ENCODE measurements around the gene TOPBP1. TPM values are rescaled to one million over a fixed set of nuclear protein-coding genes. Genes with fewer than 3 reads are reported as not detected.

The TOPBP1 gene
- total RNA-seq, 1 donor from 2014 or later: 49.9 TPM

DNA sequence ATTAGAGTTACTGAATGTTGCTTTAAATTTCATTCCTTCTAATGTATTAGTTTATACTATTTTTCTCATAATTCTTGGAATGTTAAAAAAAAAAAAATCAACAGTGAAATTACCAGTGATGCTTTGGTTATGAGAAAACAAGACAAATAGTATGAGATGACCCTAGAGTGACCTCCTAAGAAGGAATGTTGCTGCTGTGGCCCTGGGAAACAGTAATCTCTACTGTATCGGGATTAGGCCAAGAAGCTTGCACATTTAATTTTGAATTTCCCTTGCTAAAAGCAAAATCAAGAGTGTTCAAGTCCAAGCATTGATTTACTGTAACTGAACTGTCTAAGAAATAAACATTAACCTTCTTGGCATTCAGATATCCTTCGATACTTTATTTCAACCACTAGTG, 18.1 kb downstream of the TOPBP1 start:
- no peak for DNase-seq
- no peak for ATAC-seq (ENCODE audit: low read depth)
- Mint-ChIP-seq H3K36me3 (ENCODE audit: low read depth) (peaks cover 75% of the 10 kb centered on the region), H3K27me3 (no peaks in the 10 kb centered on the region), H3K9me3 (no peaks in the 10 kb centered on the region), H3K4me1 (no peaks in the 10 kb centered on the region), H3K4me3 (no peak overlapping the region), H3K27ac (no peak overlapping the region)
- TF ChIP-seq, protein P1, sequence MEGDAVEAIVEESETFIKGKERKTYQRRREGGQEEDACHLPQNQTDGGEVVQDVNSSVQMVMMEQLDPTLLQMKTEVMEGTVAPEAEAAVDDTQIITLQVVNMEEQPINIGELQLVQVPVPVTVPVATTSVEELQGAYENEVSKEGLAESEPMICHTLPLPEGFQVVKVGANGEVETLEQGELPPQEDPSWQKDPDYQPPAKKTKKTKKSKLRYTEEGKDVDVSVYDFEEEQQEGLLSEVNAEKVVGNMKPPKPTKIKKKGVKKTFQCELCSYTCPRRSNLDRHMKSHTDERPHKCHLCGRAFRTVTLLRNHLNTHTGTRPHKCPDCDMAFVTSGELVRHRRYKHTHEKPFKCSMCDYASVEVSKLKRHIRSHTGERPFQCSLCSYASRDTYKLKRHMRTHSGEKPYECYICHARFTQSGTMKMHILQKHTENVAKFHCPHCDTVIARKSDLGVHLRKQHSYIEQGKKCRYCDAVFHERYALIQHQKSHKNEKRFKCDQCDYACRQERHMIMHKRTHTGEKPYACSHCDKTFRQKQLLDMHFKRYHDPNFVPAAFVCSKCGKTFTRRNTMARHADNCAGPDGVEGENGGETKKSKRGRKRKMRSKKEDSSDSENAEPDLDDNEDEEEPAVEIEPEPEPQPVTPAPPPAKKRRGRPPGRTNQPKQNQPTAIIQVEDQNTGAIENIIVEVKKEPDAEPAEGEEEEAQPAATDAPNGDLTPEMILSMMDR (IDR thresholded peaks at IDR 0.05): no peak
- CTCF ChIA-PET: no interaction called here
- intact Hi-C loops (cut with micrococcal nuclease): no loop called here
- POLR2A ChIA-PET: no interaction called here

DNA sequence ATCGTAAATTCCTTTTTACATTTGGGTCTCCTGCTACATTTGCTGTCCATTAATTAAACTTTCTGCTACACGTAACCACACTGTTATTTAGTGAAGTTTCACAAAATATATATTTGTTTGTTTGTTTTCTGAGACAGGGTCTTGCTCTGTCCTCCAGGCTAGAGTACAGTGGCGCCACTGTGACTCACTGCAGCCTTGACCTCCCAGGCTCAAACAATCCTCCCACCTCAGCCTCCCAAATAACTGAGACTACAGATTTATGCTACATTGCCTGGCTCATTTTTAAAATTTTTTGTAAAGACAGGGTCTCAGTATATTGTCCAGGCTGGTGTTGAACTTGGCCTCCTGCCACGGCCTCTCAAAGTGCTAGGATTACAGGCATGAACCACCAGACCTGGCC, 20.5 kb downstream of the TOPBP1 start:
- H3K4me3 Mint-ChIP-seq: no peak overlapping the region
- ChIA-PET CTCF (no interaction called here), POLR2A (no interaction called here)
- TF ChIP-seq, protein P1 (IDR thresholded peaks at IDR 0.05): no peak
- no peaks in the 10 kb centered on the region for H3K4me1 Mint-ChIP-seq
- peaks cover 78% of the 10 kb centered on the region for H3K36me3 Mint-ChIP-seq (ENCODE audit: low read depth)
- H3K9me3 Mint-ChIP-seq: no peaks in the 10 kb centered on the region
- no peaks in the 10 kb centered on the region for H3K27me3 Mint-ChIP-seq
- DNase-seq (no peak), ATAC-seq (ENCODE audit: low read depth) (no peak)
- intact Hi-C loops (cut with micrococcal nuclease): no loop called here
- H3K27ac Mint-ChIP-seq: no peak overlapping the region

DNA sequence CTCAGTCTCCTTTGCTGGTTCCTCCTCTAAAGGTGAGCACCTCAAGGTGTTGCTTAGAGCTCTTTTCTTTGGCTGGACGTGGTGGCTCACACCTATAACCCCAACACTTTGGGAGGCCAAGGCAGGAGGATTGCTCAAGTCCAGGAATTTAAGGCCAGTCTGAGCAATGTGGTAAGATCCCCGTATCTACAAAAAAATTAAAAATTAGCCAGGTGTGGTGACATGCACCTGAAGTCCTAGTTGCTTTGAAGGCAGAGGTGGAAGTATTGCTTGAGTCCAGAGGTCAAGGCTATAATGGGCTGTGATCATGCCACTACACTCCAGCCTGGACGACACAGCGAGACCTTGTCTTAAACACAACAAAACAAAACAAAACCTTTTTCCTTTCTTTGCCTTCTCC, 28.3 kb downstream of the TOPBP1 start:
- TF ChIP-seq, protein P1 (IDR thresholded peaks at IDR 0.05): no peak
- ChIA-PET CTCF (no interaction called here), POLR2A (no interaction called here)
- no peaks in the 10 kb centered on the region for H3K9me3 Mint-ChIP-seq
- DNase-seq (no peak), ATAC-seq (ENCODE audit: low read depth) (no peak)
- peaks cover 78% of the 10 kb centered on the region for H3K36me3 Mint-ChIP-seq (ENCODE audit: low read depth)
- no peak overlapping the region for H3K4me3 Mint-ChIP-seq
- no peaks in the 10 kb centered on the region for H3K4me1 Mint-ChIP-seq
- no peaks in the 10 kb centered on the region for H3K27me3 Mint-ChIP-seq
- H3K27ac Mint-ChIP-seq: no peak overlapping the region
- intact Hi-C loops (cut with micrococcal nuclease): no loop called here

DNA sequence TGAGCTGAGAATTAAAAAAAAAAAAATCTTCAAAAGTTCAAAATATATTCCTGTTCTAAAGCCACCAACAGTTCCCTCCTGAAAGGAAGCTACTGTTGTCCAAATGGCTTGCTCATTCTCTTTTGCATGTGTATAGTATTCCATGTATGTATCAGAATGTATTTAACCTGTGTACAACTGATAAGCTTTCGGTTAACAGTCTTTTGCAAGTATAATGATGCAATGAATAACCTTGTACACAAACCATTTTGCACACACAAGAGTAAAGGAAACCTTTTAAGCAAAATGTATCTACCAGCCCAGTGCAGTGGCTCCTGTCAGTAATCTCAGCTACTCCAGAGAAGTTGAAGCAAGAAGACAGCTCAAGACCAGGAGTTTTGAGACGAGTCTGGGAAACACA, 32.6 kb downstream of the TOPBP1 start:
- ATAC-seq (ENCODE audit: low read depth) (no peak), DNase-seq (no peak)
- intact Hi-C loops (cut with micrococcal nuclease): loop anchor here (10.0 kb wide), 1 partner anchor 334 kb away; no protein-coding TSS in a partner anchor
- TF ChIP-seq, protein P1 (IDR thresholded peaks at IDR 0.05): no peak
- POLR2A ChIA-PET: no interaction called here
- H3K9me3 Mint-ChIP-seq: no peaks in the 10 kb centered on the region
- H3K27me3 Mint-ChIP-seq: no peaks in the 10 kb centered on the region
- peaks cover 2% of the 10 kb centered on the region for H3K4me1 Mint-ChIP-seq
- H3K27ac Mint-ChIP-seq: no peak overlapping the region
- peaks cover 76% of the 10 kb centered on the region for H3K36me3 Mint-ChIP-seq (ENCODE audit: low read depth)
- CTCF ChIA-PET: no interaction called here
- no peak overlapping the region for H3K4me3 Mint-ChIP-seq

DNA sequence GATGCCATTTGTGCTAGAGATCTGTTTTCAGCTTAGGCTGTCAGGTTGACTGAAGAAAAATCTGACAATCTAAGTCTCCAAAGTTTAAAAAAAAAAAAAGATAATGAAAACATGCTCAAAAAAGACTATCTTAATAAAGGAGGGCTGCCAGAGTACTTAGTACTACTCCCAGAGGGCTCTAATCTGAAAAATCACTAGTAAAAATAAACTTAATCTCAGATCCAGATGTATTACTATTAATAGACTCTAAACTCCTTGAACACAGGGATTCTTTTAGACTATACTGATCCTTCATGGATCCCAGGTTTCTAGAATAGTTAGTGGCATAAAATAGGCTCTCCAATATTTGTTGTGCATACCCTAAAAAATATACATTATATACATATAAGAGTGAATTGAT, 34.0 kb downstream of the TOPBP1 start:
- CTCF ChIA-PET: no interaction called here
- no peaks in the 10 kb centered on the region for H3K9me3 Mint-ChIP-seq
- H3K4me1 Mint-ChIP-seq: peaks cover 2% of the 10 kb centered on the region
- H3K36me3 Mint-ChIP-seq (ENCODE audit: low read depth): peaks cover 75% of the 10 kb centered on the region
- H3K4me3 Mint-ChIP-seq: no peak overlapping the region
- H3K27ac Mint-ChIP-seq: no peak overlapping the region
- ATAC-seq (ENCODE audit: low read depth) (no peak), DNase-seq (no peak)
- POLR2A ChIA-PET: no interaction called here
- H3K27me3 Mint-ChIP-seq: no peaks in the 10 kb centered on the region
- intact Hi-C loops (cut with micrococcal nuclease): loop anchor here (10.0 kb wide), 1 partner anchor 333 kb away; no protein-coding TSS in a partner anchor
- TF ChIP-seq, protein P1 (IDR thresholded peaks at IDR 0.05): no peak

Measured in activated B cell treated with CpG ODN at 0.5 μM for 24 hours (primary cell).